GM18499 (cell line): ENCODE data around the gene DPYD.

Experiments used
- ATAC-seq: cut with Tn5 transposase; IDR thresholded peaks from one replicate; pipeline ENCODE4 v1.9.1; 2021; ENCODE audit warnings: moderate number of reproducible peaks; ENCODE audit not compliant: insufficient read depth, unreplicated experiment

The DPYD gene

GRCh38 chr1:97909266-97909665 is 11.6 kb downstream of the DPYD start:
- no peak for ATAC-seq

- ATAC-seq: no peak
Observed at GRCh38 chr1:97907886-97908285, 12.9 kb downstream of the DPYD start.

GRCh38 chr1:97906567-97907241 is 14.1 kb downstream of the DPYD start:
- no peak for ATAC-seq

DNA sequence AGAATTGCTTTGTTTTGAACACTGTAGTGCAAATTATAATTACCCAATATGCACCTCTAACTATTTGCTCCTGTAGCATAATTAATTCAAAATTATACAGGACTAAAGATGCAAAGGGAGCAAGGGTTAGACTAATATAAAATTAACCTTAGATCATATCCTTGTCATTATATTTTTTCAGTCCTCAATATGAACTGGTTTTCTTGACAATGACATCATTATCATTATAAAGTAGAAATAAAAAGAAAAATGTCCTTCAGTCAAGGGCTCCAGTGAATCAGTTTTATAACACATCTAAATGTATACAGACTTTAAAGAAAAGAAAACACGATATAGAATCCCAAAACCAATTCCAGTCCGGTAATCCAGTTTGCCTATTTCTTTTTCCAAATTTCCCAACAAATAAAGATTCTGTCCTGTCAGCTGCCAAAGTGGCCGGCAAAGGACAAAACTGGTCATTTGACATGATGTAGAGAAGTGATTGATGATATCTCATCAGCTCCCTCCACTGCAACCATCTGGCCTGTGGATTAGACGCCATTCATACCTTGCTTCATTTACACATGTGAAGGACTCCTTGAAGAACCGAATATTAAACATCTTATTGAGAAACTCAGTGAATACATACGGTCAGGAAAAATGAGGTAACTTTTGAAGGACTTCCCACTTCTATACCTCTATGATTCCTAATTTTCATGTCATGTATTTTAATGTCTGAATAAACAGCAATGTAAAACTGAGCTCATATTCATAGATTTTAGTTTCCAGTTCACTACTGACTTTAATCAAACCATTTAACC is 15.5 kb downstream of the DPYD start:
- no peak for ATAC-seq

GRCh38 chr1:97904534-97904933 is 16.3 kb downstream of the DPYD start:
- no peak for ATAC-seq

- no peak for ATAC-seq
Observed at GRCh38 chr1:97903626-97904025, 17.2 kb downstream of the DPYD start.

GRCh38 chr1:97902067-97902466 is 18.8 kb downstream of the DPYD start:
- no peak for ATAC-seq

GRCh38 chr1:97901017-97901658 is 19.7 kb downstream of the DPYD start:
- no peak for ATAC-seq

DNA sequence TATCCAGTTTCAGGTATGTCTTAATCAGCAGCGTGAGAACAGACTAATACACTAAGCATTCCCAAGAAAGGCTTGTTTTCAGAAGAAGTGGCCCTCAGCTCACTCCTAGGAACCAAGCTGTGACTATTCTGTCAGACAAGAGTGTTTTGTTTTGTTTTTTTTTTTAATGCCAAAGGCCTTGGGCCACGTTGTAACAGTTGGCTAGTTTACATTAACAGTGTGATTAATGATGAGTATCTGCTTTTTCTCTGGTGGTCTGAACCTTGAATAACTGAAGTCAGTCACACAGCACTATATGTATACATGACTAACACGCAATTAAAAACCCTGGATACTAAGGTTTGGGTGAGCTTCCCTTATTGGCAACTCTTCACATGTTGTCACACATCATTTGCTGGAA is 21.9 kb downstream of the DPYD start:
- ATAC-seq: no peak

GRCh38 chr1:97895278-97895677 is 25.6 kb downstream of the DPYD start:
- no peak for ATAC-seq

GRCh38 chr1:97893844-97894243 is 27.0 kb downstream of the DPYD start:
- no peak for ATAC-seq

DNA sequence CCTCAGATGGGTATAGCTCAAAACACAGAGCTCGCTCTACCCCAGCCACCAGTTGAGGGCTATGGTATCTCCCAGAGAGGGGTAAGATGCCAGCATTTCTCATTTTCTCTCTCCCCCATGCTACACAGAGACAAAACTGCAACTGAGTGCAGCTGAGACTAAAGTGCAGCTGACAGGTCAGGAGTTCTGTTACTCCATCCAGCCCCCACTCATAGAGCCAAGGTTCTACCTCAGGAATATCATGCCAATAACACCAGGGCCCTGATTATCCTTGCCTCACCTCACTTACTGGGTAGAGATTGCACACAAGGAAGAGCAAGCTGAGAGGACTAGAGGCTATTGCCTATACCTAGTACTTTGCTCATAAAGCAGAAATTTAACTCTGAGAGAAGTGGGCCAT is 34.6 kb downstream of the DPYD start:
- ATAC-seq: no peak

DNA sequence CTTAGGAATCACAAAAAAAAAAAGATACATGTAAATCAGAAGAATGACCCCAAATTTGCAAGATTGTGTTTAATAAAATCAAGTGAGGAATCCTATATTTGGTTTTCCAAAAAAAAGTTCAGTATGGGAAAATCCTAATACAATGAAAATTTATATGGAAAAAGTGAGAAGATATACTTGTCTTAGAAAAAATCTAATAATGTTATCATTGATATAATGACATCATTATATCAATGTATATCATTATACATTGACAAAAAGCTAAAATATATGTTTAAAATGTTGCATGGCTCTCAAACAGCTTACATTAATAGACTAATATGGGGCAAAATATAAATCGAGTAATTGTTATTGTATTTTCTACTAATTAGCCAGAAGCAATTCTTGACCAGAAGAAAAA is 37.0 kb downstream of the DPYD start:
- ATAC-seq: no peak

DNA sequence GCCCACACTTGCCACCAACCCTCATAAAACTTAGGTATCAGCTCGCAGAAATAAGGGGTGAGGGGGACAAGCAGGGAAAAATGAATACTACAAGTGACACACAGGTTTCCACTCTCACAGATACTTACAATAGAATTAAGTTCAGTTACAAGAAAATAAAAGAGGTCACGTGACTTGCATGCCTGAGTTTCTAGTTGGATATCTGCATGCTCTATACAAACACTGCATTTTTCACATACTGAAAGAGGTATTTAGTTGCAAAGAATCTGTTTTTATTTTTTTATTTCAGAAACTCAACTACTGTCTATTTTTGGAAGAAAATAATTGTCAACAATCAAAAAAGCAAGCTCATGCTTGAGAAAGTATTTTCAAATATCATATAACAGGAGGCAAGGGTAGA is 43.5 kb downstream of the DPYD start:
- ATAC-seq: no peak

- no peak for ATAC-seq
Observed at GRCh38 chr1:97875996-97876395, 44.8 kb downstream of the DPYD start.

GRCh38 chr1:97870589-97870988 is 50.2 kb downstream of the DPYD start:
- ATAC-seq: no peak

DNA sequence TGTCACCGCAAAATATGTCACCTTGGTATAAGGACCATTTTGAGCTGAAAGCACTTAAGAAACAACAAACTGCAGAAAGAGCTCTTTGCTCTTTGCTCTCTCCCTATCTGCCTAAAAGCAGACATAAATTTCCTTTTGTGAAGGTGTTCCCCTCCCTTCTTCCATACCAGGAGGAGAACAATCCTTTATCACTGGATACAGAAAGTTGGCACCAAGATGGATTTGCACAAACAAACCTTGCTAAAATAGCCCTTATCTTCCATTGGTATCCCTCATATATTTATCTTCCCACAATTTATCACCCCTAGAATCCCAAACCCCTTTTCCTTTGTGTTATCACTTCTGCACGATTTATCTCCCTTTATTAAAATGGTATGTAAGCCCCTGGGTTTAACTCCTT is 51.4 kb downstream of the DPYD start:
- no peak for ATAC-seq

DNA sequence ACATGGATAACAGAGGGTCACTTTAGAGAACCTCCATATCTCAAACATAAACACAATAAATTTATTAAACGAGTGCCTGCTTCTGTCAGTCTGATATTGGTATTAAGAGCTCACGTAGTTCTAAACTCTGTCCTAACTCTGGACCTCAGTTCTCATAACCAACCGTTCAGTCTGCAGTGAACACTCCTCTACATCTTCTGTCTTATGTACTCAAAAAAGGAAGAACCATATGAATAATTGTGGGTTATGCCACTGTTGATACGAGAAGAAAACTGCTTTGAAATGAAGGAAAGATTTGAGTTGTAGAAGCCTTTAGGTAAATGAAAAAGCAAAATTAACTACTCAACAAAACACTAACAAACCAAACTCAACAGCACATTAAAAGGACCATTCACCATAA is 53.7 kb downstream of the DPYD start:
- no peak for ATAC-seq

- no peak for ATAC-seq
Observed at GRCh38 chr1:97864615-97865014, 56.2 kb downstream of the DPYD start.

GRCh38 chr1:97853221-97853620 is 67.6 kb downstream of the DPYD start:
- no peak for ATAC-seq
